ENCODE results near the gene AUH.

- TF ChIP-seq EP300 (IDR thresholded peaks at IDR 0.05; ENCODE audit: borderline replicate concordance) (peak; percentile 67; the same call in 1 of the 2 replicates), MAX (IDR thresholded peaks at IDR 0.05) (peak; percentile 25; the same call in 1 of the 2 replicates), CEBPB (IDR thresholded peaks at IDR 0.05) (0 out of 2 replicates have a peak, but pooled peaks have one; percentile 16), REST (IDR thresholded peaks at IDR 0.05; ENCODE audit: low read depth) (no peak), TAF1 (IDR thresholded peaks at IDR 0.05; ENCODE audit: low read depth) (no peak), TCF12 (IDR thresholded peaks at IDR 0.05; ENCODE audit: low read depth) (peak; percentile 78), RAD21 (IDR thresholded peaks at IDR 0.05; ENCODE audit: low read depth) (no peak; the same call in 1 of the 2 replicates), CREB1 (IDR thresholded peaks at IDR 0.05; ENCODE audit: low read depth) (no peak)
Observed at GRCh38 chr9:91312717-91313325, 48.9 kb downstream of the AUH start.

All from Ishikawa (cell line).